Measurements from ENCODE around the gene P3R3URF. TPM values are rescaled to one million over a fixed set of nuclear protein-coding genes. Genes with fewer than 3 reads are reported as not detected.

The P3R3URF gene
- total RNA-seq, 1 donor from 2014 or later = not detected

- FAIRE-seq (no peak), DNase-seq (ENCODE audit: low read depth) (no peak)
- Histone ChIP-seq H3K9me3 (ENCODE audit: insufficient read depth, low read depth, low read length) (no peaks in the 10 kb centered on the region), H3K27ac (ENCODE audit: low read depth, low read length) (no peak overlapping the region), H3K4me3 (ENCODE audit: insufficient read depth, low read depth, low read length) (no peak overlapping the region), H2AFZ (ENCODE audit: low read depth, low read length) (no peak overlapping the region), H3K4me1 (ENCODE audit: insufficient read depth, low read length) (peaks cover 28% of the 10 kb centered on the region), H3K79me2 (ENCODE audit: insufficient read depth, low read length) (no peaks in the 10 kb centered on the region), H3K9ac (ENCODE audit: low read length) (no peak overlapping the region), H3K36me3 (ENCODE audit: insufficient read depth, low read length) (no peaks in the 10 kb centered on the region), H4K20me1 (ENCODE audit: insufficient read depth, low read length) (no peaks in the 10 kb centered on the region), H3K4me2 (ENCODE audit: low read length) (no peak overlapping the region), H3K27me3 (ENCODE audit: insufficient read depth, low read length) (no peaks in the 10 kb centered on the region)
- Mint-ChIP-seq H3K27ac (ENCODE audit: unreplicated experiment) (no peak overlapping the region), H3K9me3 (ENCODE audit: unreplicated experiment) (no peaks in the 10 kb centered on the region), H3K27me3 (ENCODE audit: low read depth, unreplicated experiment) (no peaks in the 10 kb centered on the region), H3K4me3 (ENCODE audit: unreplicated experiment) (no peak overlapping the region), H3K4me1 (ENCODE audit: low read depth, unreplicated experiment) (peaks cover 22% of the 10 kb centered on the region), H3K36me3 (ENCODE audit: low read depth, unreplicated experiment) (no peaks in the 10 kb centered on the region)
- TF ChIP-seq CTCF (IDR thresholded peaks at IDR 0.05; ENCODE audit: insufficient read depth, low read depth, low read length) = no peak
- no peak for TF ChIP-seq EZH2 (IDR thresholded peaks at IDR 0.05; ENCODE audit: insufficient read depth, low read length)
Measured at GRCh38 chr1:46180082-46180616, 3.9 kb upstream of the P3R3URF start.

- Histone ChIP-seq H3K27me3 (ENCODE audit: insufficient read depth, low read length) (no peaks in the 10 kb centered on the region), H3K79me2 (ENCODE audit: insufficient read depth, low read length) (no peaks in the 10 kb centered on the region), H3K9me3 (ENCODE audit: insufficient read depth, low read depth, low read length) (no peaks in the 10 kb centered on the region), H3K36me3 (ENCODE audit: insufficient read depth, low read length) (no peaks in the 10 kb centered on the region), H3K9ac (ENCODE audit: low read length) (no peak overlapping the region), H2AFZ (ENCODE audit: low read depth, low read length) (peak overlapping the region; percentile 61), H3K4me3 (ENCODE audit: insufficient read depth, low read depth, low read length) (no peak overlapping the region), H4K20me1 (ENCODE audit: insufficient read depth, low read length) (no peaks in the 10 kb centered on the region), H3K27ac (ENCODE audit: low read depth, low read length) (no peak overlapping the region), H3K4me1 (ENCODE audit: insufficient read depth, low read length) (peaks cover 28% of the 10 kb centered on the region), H3K4me2 (ENCODE audit: low read length) (peak overlapping the region; percentile 63)
- Mint-ChIP-seq H3K27ac (ENCODE audit: unreplicated experiment) (no peak overlapping the region), H3K9me3 (ENCODE audit: unreplicated experiment) (no peaks in the 10 kb centered on the region), H3K4me1 (ENCODE audit: low read depth, unreplicated experiment) (peaks cover 22% of the 10 kb centered on the region), H3K4me3 (ENCODE audit: unreplicated experiment) (no peak overlapping the region), H3K36me3 (ENCODE audit: low read depth, unreplicated experiment) (no peaks in the 10 kb centered on the region), H3K27me3 (ENCODE audit: low read depth, unreplicated experiment) (no peaks in the 10 kb centered on the region)
- peak; percentile 92 for TF ChIP-seq CTCF (IDR thresholded peaks at IDR 0.05; ENCODE audit: insufficient read depth, low read depth, low read length)
- TF ChIP-seq EZH2 (IDR thresholded peaks at IDR 0.05; ENCODE audit: insufficient read depth, low read length) = no peak
- FAIRE-seq (no peak), DNase-seq (ENCODE audit: low read depth) (peak; percentile 66)
Measured at GRCh38 chr1:46179138-46180081, 3.1 kb upstream of the P3R3URF start.
